ENCODE data around the gene AUH.

DNA sequence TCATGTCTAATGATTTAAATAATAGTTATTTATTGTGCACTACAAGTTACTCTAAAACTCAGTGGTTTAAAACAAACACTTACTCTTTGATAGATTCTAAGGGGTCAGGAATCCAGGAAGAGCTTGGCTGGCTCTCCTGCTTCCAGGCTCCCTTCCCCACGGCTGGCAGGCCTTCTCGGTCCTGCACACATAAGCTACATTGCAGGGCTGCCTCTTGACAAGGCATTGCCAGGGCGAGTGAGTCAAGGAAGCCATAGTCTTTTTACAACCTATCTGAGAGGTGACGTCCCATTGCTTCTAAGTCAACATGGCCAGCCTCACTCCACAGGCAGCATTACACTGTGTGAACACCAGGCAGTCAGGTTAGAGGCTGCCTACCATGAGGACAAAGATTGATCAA lies 119.8 kb downstream of the AUH start:
- TF ChIP-seq EZH2 (IDR thresholded peaks at IDR 0.05; ENCODE audit: borderline replicate concordance, control insufficient read depth, low read depth, low read length), result no peak
- no peak for TF ChIP-seq JUNB (IDR thresholded peaks at IDR 0.05)
- TF ChIP-seq, protein P1, sequence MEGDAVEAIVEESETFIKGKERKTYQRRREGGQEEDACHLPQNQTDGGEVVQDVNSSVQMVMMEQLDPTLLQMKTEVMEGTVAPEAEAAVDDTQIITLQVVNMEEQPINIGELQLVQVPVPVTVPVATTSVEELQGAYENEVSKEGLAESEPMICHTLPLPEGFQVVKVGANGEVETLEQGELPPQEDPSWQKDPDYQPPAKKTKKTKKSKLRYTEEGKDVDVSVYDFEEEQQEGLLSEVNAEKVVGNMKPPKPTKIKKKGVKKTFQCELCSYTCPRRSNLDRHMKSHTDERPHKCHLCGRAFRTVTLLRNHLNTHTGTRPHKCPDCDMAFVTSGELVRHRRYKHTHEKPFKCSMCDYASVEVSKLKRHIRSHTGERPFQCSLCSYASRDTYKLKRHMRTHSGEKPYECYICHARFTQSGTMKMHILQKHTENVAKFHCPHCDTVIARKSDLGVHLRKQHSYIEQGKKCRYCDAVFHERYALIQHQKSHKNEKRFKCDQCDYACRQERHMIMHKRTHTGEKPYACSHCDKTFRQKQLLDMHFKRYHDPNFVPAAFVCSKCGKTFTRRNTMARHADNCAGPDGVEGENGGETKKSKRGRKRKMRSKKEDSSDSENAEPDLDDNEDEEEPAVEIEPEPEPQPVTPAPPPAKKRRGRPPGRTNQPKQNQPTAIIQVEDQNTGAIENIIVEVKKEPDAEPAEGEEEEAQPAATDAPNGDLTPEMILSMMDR (IDR thresholded peaks at IDR 0.05 in 2 of 3, conservative IDR thresholded peaks at IDR 0.05 in 1 of 3; ENCODE audit: control insufficient read depth in 2 of 3, extremely low read depth in 1 of 3, insufficient read depth in 1 of 3, low read depth in 3 of 3, low read length in 3 of 3), result no peak
- TF ChIP-seq TCF12 (IDR thresholded peaks at IDR 0.05; ENCODE audit: low read depth, low read length), result no peak
- no peak for TF ChIP-seq TBL1XR1 (IDR thresholded peaks at IDR 0.05; ENCODE audit: low read depth, low read length)
- no peak for TF ChIP-seq HCFC1 (IDR thresholded peaks at IDR 0.05; ENCODE audit: low read length)
